Keratinocyte (primary cell): ENCODE data around the gene CNNM2.

Experiments
- EZH2 ChIP-seq: IDR thresholded peaks from one replicate; pipeline ENCODE4 v1.6.1; 2012; ENCODE audit warnings: inconsistent platforms, mild to moderate bottlenecking, low read length, moderate library complexity
- TF ChIP-seq, protein P1 (sequence below), 3 experiments: IDR thresholded peaks in 1 of 3; conservative IDR thresholded peaks in 1 of 3; optimal IDR thresholded peaks in 1 of 3; 2 replicates in 2 of 3; 3 replicates in 1 of 3; pipeline versions ENCODE3 to v1.5.1; 2011; ENCODE audit warnings: low read length in 3 of 3, mild to moderate bottlenecking in 3 of 3, moderate library complexity in 2 of 3, control low read depth in 1 of 3, inconsistent platforms in 1 of 3; ENCODE audit not compliant: insufficient read depth in 2 of 3; ENCODE audit errors: extremely low read depth in 1 of 3

GRCh38 chr10:103086799-103087198 lies 168.7 kb downstream of the CNNM2 start:
- TF ChIP-seq, protein P1, sequence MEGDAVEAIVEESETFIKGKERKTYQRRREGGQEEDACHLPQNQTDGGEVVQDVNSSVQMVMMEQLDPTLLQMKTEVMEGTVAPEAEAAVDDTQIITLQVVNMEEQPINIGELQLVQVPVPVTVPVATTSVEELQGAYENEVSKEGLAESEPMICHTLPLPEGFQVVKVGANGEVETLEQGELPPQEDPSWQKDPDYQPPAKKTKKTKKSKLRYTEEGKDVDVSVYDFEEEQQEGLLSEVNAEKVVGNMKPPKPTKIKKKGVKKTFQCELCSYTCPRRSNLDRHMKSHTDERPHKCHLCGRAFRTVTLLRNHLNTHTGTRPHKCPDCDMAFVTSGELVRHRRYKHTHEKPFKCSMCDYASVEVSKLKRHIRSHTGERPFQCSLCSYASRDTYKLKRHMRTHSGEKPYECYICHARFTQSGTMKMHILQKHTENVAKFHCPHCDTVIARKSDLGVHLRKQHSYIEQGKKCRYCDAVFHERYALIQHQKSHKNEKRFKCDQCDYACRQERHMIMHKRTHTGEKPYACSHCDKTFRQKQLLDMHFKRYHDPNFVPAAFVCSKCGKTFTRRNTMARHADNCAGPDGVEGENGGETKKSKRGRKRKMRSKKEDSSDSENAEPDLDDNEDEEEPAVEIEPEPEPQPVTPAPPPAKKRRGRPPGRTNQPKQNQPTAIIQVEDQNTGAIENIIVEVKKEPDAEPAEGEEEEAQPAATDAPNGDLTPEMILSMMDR (optimal IDR thresholded peaks at IDR 0.05 in 1 of 3, IDR thresholded peaks at IDR 0.05 in 1 of 3, conservative IDR thresholded peaks at IDR 0.05 in 1 of 3; ENCODE audit: extremely low read depth in 1 of 3, insufficient read depth in 2 of 3, low read length in 3 of 3), result no peak
- no peak for TF ChIP-seq EZH2
